ENCODE data around the gene TMEM185A. TPM values are rescaled to one million over a fixed set of nuclear protein-coding genes. Genes with fewer than 3 reads are reported as not detected.
"Not testable (repeated sequence)": the region's sequence is repeated elsewhere in the genome, so short reads cannot be mapped to it uniquely, and the experiment has no call there.

The TMEM185A gene
- total RNA-seq, 1 experiment from 2014 or later, result 19.1 TPM

GRCh38 chrX:149638860-149639259, 7.3 kb upstream of the TMEM185A start:
- H3K9me3 ChIP-seq (replicated peaks), result no peaks in the 10 kb centered on the region
- no peaks in the 10 kb centered on the region for H3K36me3 ChIP-seq
- H3K4me3 ChIP-seq, result no peak overlapping the region
- no peaks in the 10 kb centered on the region for H3K4me1 ChIP-seq
- H3K27ac ChIP-seq, result no peak overlapping the region
- no peaks in the 10 kb centered on the region for H3K27me3 ChIP-seq
- DNase-seq, result no peak

DNA sequence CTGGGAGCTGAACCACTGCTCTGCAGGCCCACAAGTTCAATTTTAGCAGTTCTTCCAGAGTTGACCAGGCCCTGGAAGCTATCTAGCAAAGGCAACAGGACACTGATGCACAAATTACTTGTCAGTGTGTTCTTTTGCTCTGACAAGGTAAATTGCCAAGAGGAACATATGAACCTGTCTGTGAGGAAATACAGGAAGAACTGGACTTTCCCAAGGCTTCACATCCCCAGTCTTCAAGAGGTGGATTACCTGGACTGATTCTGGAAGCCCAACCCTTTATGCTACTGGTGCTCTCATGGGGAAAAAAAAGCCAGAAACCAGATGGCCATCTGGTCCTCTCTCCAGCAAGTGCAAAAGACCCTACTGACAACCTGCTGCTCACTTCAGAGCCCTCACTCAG, 1.9 kb upstream of the TMEM185A start:
- Histone ChIP-seq H3K27me3 (no peaks in the 10 kb centered on the region), H3K4me3 (no peak overlapping the region), H3K36me3 (no peaks in the 10 kb centered on the region), H3K4me1 (no peaks in the 10 kb centered on the region), H3K27ac (no peak overlapping the region), H3K9me3 (replicated peaks) (no peaks in the 10 kb centered on the region)
- no peak for DNase-seq

DNA sequence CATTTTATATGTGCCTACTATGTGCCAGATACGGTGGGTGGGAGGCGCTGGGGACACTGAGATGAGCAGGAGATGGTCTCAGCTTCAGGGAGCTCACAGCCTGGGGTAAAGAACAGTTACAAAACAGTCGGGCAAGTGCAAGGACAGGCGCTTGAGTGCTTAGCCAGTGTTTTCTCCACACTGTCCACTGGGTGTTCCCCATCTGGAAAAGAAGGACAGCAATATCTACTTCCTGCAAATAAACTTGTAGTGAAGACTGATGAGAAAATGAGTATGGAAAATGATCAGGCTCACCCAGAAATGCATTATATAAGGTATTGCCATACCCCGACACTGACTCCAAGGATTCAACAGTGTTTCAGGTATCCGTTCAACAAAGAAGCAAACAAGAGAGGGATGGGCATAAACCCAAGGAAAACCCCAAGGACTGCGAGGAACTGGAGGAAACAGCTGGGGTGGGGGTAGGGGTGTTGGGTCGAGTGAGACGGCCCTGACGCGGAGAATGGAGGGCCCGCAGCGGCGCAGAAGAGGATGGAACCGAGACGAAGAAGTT, 835 bp downstream of the TMEM185A start:
- DNase-seq, result peak; percentile 17 to 42
- Histone ChIP-seq H3K4me1 (no peaks in the 10 kb centered on the region), H3K9me3 (replicated peaks) (no peaks in the 10 kb centered on the region), H3K27me3 (no peaks in the 10 kb centered on the region), H3K4me3 (peak overlapping the region; percentile 92), H3K36me3 (no peaks in the 10 kb centered on the region), H3K27ac (peak overlapping the region; percentile 31; the same call in 1 of the 2 replicates)

DNA sequence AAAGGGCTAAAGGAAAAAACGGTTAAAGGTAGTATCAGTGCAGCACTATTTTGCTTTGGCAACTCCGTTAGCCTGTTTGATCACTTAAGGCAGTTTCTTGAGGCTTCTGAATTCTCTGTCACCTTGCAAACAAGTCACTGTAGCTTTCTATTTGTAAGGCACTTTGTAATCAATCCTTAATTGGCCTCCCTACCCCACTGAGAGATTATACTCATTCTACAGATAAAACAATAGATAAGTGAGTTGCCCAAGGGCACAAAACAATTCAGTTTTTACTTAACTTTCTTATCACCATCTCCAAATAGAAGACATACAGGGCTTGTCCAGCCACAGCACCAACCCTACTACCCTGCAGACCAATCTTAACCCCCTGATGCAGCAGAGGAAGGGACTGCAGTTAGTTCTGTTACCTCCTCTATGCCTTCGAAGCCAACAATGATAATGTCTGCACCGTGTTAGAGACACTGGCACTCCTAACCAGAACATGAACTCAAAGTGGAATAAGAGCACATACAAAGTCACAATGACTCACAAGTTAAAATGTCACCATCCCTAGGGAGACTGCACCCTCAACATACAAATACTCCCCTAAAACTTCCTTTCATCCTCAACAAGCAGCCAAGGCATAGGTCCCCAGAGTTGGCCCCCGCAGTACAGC, 1.7 kb downstream of the TMEM185A start:
- Histone ChIP-seq H3K4me3 (no peak overlapping the region), H3K27me3 (no peaks in the 10 kb centered on the region), H3K27ac (no peak overlapping the region), H3K4me1 (no peaks in the 10 kb centered on the region), H3K36me3 (no peaks in the 10 kb centered on the region), H3K9me3 (replicated peaks) (no peaks in the 10 kb centered on the region)
- DNase-seq, result no peak

DNA sequence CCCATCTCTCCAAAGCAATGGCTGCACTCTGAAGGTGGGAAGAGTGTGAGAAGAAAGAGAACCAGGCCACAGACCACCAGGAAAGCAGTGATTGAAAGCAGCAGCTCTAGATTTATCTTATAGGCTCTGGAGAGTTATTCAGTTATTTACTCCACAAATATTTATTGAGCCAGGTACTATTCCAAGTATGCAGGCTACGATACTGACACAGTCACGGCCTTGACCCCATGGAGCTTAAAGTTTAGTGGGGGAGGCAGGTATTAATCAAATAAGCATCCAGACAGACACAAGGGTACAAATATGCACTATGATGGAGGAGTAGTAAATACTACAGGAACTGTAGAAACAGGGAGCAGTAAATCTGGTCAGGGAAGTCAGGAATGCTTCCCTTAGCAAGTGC, 2.8 kb downstream of the TMEM185A start:
- Histone ChIP-seq H3K4me1 (no peaks in the 10 kb centered on the region), H3K36me3 (no peaks in the 10 kb centered on the region), H3K27ac (no peak overlapping the region), H3K4me3 (no peak overlapping the region), H3K9me3 (replicated peaks) (no peaks in the 10 kb centered on the region), H3K27me3 (no peaks in the 10 kb centered on the region)
- DNase-seq, result no peak

GRCh38 chrX:149628280-149628679, 3.3 kb downstream of the TMEM185A start:
- Histone ChIP-seq H3K9me3 (replicated peaks) (no peaks in the 10 kb centered on the region), H3K27me3 (no peaks in the 10 kb centered on the region), H3K36me3 (no peaks in the 10 kb centered on the region), H3K4me1 (no peaks in the 10 kb centered on the region), H3K4me3 (no peak overlapping the region), H3K27ac (no peak overlapping the region)
- no peak for DNase-seq

- H3K4me1 ChIP-seq; H3K9me3 ChIP-seq (replicated peaks); H3K4me3 ChIP-seq; DNase-seq; H3K36me3 ChIP-seq; H3K27ac ChIP-seq; H3K27me3 ChIP-seq: not testable (repeated sequence)
Measured at GRCh38 chrX:149626829-149627228, 4.8 kb downstream of the TMEM185A start.

- not testable (repeated sequence) for H3K27ac ChIP-seq, DNase-seq
Measured at GRCh38 chrX:149619662-149620061, 11.9 kb downstream of the TMEM185A start.

GRCh38 chrX:149618871-149619270, 12.7 kb downstream of the TMEM185A start:
- no peak for DNase-seq

More at GRCh38 chrX:149619662-149620061, 11.9 kb downstream of the TMEM185A start:
- not testable (repeated sequence) for H3K9me3 ChIP-seq (replicated peaks); H3K4me3 ChIP-seq; H3K27me3 ChIP-seq; H3K4me1 ChIP-seq; H3K36me3 ChIP-seq

DNA sequence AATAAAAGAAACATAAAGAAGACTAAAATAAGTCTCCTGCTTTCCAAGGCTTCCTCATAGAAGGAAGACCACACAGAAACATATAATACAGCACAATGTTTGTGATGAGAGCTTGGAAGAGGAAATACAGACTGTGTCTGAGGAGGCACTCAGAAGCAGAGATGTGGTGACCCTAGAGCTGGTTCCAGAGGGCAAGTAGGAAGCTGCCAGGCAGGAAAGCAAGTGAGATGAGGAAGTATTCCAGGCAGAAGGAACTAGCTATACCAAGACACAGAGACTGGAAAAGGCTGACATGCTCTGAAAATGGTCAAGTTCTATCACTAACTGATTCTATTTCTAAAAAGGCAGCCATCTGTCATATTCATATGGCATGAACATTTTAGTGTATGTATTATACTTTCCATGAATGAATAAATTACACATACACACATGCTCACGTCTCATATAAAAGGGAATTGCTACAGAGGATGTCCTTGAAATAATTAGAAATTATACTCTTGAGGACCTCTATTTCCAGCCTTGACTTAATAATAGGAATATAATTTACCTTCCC, 19.9 kb downstream of the TMEM185A start:
- H3K4me1 ChIP-seq, result no peaks in the 10 kb centered on the region
- DNase-seq, result no peak
- H3K4me3 ChIP-seq, result no peak overlapping the region
- no peaks in the 10 kb centered on the region for H3K36me3 ChIP-seq
- H3K27me3 ChIP-seq, result no peaks in the 10 kb centered on the region
- H3K9me3 ChIP-seq (replicated peaks), result no peaks in the 10 kb centered on the region
- no peak overlapping the region for H3K27ac ChIP-seq

More at GRCh38 chrX:149618871-149619270, 12.7 kb downstream of the TMEM185A start:
- no peaks in the 10 kb centered on the region for H3K4me1 ChIP-seq
- H3K4me3 ChIP-seq, result no peak overlapping the region
- H3K9me3 ChIP-seq (replicated peaks), result no peaks in the 10 kb centered on the region
- no peak overlapping the region for H3K27ac ChIP-seq
- no peaks in the 10 kb centered on the region for H3K27me3 ChIP-seq
- H3K36me3 ChIP-seq, result no peaks in the 10 kb centered on the region

DNA sequence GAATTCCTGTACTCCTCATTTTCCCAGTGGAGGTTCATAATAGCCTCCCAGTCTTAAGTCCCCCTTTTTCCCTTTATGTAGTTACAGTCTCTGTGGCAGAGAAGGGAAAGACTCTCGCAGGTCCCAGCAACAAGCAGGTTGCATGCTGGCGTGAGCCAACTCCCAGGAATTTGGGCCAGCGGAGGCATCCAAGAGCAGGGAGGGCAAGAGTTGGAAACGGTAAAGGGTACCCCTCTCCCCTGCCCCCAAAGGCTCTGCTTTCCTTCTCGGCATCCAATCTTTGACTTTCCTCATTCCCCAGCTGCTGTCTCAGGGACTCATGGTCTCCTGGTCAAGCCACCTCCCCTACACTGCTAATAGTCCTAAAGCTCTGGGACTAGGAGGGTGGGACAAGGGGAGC, 21.1 kb downstream of the TMEM185A start:
- H3K9me3 ChIP-seq (replicated peaks), result no peaks in the 10 kb centered on the region
- H3K4me1 ChIP-seq, result no peaks in the 10 kb centered on the region
- no peaks in the 10 kb centered on the region for H3K36me3 ChIP-seq
- H3K4me3 ChIP-seq, result no peak overlapping the region
- no peak for DNase-seq
- H3K27me3 ChIP-seq, result no peaks in the 10 kb centered on the region
- no peak overlapping the region for H3K27ac ChIP-seq

- Histone ChIP-seq H3K4me1 (no peaks in the 10 kb centered on the region), H3K36me3 (no peaks in the 10 kb centered on the region), H3K27me3 (no peaks in the 10 kb centered on the region), H3K27ac (no peak overlapping the region), H3K4me3 (no peak overlapping the region), H3K9me3 (replicated peaks) (no peaks in the 10 kb centered on the region)
- no peak for DNase-seq
Measured at GRCh38 chrX:149607699-149608098, 23.9 kb downstream of the TMEM185A start.

DNA sequence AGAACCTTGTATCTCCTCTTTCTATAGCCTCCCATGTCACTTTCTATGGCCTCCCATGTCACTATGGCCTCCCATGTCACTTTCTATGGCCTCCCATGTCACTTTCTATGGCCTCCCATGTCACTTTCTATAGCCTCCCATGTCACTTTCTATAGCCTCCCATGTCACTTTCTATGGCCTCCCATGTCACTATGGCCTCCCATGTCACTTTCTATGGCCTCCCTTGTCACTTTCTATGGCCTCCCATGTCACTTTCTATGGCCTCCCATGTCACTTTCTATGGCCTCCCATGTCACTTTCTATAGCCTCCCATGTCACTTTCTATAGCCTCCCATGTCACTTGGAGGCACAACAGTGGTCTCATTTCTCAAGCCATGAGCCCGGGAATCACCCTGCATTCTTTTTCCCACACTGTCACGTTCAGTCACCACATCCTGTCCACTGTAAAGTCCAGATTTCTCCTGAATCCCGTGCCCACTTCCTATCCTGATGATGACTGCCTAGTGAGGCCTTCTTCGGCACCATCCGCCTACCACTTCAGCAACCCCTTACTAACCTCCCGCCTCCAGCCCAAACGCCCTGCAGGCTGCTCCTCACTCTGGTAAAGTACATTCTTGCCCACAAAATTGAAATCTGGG, 26.2 kb downstream of the TMEM185A start:
- DNase-seq; H3K9me3 ChIP-seq (replicated peaks); H3K4me3 ChIP-seq; H3K27ac ChIP-seq; H3K27me3 ChIP-seq; H3K4me1 ChIP-seq; H3K36me3 ChIP-seq: not testable (repeated sequence)

DNA sequence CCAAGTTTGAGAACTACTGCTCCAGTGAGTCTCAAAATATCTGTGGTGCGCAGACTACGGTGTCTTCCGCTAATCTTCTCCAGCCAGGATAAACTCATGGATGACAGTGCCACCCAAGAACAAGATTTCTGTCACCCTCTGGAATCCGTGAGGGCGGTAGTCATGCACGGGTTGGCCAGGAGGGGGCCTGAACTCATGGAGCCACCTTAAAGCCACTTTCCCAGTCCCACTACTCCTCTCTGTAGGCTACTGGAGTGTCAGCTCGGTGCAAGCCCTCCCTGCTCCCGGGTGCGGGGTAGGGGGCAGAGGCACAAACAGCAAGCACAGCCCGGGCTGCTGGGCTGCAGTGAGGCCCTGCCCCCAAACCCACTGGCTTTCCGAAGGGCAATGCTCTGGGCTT, 33.0 kb downstream of the TMEM185A start:
- not testable (repeated sequence) for H3K9me3 ChIP-seq (replicated peaks); H3K4me3 ChIP-seq; H3K27ac ChIP-seq; DNase-seq; H3K4me1 ChIP-seq; H3K27me3 ChIP-seq; H3K36me3 ChIP-seq

GRCh38 chrX:149595943-149596342, 35.6 kb downstream of the TMEM185A start:
- H3K27ac ChIP-seq; H3K4me3 ChIP-seq; H3K36me3 ChIP-seq; DNase-seq; H3K4me1 ChIP-seq; H3K9me3 ChIP-seq (replicated peaks); H3K27me3 ChIP-seq: not testable (repeated sequence)
